Renal cortical epithelial cell (primary cell): ENCODE results near the gene DGKQ. TPM values are rescaled to one million over a fixed set of nuclear protein-coding genes. Genes with fewer than 3 reads are reported as not detected.

Experiments
- DNase-seq: peaks from one replicate; pipeline ENCODE4 v3.0.0-alpha.2; 2011; ENCODE audit warnings: low read depth
- total RNA-seq: library from RNA; depleted of rRNA; stranded (reverse); fragments of >200 nt; gene quantifications from 2 replicates; pipeline ENCODE4 v1.2.3, GENCODE V29; 2014

DGKQ gene, protein sequence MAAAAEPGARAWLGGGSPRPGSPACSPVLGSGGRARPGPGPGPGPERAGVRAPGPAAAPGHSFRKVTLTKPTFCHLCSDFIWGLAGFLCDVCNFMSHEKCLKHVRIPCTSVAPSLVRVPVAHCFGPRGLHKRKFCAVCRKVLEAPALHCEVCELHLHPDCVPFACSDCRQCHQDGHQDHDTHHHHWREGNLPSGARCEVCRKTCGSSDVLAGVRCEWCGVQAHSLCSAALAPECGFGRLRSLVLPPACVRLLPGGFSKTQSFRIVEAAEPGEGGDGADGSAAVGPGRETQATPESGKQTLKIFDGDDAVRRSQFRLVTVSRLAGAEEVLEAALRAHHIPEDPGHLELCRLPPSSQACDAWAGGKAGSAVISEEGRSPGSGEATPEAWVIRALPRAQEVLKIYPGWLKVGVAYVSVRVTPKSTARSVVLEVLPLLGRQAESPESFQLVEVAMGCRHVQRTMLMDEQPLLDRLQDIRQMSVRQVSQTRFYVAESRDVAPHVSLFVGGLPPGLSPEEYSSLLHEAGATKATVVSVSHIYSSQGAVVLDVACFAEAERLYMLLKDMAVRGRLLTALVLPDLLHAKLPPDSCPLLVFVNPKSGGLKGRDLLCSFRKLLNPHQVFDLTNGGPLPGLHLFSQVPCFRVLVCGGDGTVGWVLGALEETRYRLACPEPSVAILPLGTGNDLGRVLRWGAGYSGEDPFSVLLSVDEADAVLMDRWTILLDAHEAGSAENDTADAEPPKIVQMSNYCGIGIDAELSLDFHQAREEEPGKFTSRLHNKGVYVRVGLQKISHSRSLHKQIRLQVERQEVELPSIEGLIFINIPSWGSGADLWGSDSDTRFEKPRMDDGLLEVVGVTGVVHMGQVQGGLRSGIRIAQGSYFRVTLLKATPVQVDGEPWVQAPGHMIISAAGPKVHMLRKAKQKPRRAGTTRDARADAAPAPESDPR
- 21.8 and 23.8 TPM in 2 replicates for total RNA-seq

DNA sequence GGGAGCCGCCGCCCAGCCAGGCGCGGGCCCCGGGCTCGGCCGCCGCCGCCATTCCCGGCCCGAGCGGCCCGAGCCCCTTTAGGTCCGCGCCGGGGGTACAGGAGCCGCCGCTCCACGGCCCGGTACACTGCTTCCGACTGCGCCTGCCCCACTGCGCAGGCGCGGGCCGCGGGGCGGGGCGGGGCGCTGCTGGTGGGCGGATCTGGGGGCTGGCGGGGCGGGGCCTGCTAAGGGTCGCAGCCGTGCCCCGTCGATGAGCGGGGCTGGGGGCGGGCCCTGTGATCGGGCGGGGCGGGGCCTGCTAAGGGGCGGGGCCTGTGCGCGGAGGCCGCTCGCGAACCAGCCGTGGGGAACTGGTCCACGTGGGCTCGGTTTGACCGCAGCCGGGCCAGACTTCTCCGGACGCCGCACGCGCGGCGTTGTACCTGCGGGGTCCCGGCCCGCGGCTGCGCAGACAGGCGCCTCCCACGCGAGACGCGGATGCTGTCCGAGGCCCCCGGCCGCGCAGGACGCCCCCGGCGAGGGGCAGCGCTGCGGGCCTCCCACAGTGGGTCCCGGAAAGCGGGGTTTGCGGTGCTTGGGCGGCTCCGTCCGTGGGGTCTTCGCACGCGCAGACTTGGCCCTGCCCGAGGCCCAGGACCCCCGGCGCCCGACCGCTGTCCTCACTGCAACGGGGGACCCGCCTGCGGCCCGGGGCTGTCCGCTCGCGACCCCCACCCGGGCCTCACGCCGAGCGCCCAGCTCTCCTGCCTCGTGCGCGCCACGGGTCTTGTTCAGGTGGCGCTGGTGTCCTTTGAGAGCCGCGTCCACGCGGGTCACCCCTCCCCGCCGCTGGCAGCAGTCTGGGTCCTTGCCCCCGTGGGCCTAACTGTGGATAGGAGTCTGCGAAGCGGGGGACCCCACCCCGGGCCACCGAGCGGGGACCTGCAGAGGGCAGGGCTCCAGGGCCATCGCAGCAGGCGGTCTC is at the start of gene DGKQ:
TSS of gene DGKQ (minus strand) at position 139 of the 967 bp plus-strand sequence. CDS start at position 52, 87 bp downstream.
- no peak for DNase-seq

DNA sequence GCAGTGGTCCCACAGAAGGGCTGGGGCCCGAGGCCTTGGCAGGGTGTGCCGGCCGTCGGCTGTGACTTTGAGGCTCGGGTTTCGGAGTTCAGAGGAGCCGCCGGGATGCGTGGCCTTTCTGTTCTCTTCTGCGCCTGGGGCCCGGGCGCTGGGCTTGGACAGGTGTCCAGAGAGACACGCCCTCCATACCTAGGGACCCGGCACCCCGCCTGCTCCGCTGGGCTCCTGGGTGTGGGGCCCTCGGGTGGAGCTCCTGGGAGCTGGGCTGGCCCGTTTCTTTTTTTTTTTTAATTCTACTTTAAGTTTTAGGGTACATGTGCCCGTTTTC is 49.3 kb upstream of the DGKQ start:
- no peak for DNase-seq

DNA sequence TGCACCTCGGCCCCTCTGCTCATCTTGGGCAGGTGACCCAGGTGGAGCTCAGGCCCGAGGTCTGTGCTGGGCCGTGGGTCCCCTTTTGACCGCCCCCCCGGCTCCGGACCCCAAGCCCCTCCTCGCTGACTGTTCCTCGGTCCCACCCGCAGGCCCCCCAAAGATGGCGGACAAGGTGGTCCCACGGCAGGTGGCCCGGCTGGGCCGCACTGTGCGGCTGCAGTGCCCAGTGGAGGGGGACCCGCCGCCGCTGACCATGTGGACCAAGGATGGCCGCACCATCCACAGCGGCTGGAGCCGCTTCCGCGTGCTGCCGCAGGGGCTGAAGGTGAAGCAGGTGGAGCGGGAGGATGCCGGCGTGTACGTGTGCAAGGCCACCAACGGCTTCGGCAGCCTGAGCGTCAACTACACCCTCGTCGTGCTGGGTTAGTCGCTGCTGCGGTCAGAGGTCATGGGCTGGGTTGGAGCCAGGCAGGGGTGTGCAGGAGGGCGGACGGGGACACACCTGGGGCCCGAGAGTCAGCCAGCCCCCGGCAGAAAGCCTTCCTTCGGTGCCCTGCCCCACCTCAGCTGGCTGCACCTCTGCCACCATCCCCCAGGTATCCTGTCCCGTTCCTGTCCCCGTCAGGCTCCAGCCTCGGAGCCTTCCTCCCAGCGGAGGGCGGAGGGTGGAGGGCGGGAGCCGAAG is 48.8 kb upstream of the DGKQ start:
- no peak for DNase-seq

DNA sequence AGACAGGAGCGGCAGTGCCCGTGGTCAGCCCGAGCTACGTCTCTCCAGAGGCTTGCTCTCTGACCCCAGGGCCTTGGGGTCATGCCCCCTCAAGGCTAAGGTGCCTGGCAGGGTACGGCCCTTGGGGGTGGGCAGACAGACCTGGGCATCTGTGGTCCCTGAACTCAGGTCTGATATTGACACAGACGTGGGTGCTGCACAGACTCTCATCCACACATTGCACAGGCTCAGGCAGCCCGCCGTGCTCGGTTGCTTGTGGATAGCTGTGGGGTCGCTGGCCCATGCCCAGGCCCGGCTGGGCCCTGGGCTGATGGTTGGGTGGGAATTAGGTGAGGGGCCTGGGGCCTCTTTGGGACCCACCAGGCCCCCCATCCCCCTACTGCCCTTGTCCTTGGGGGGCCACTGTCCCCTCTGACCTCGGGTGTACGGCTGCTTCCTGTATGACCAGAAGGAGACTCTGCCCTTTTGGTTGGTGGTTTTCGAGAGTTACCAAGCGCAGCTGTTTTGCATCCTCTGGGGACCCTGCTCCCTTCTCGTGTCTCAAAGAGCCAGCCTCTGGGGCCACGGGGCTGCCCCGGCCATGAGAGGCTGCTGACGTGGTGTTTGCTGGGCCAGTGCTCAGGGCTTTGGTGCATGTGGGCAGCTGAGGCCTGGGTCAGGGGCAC is 48.1 kb upstream of the DGKQ start:
- no peak for DNase-seq

DNA sequence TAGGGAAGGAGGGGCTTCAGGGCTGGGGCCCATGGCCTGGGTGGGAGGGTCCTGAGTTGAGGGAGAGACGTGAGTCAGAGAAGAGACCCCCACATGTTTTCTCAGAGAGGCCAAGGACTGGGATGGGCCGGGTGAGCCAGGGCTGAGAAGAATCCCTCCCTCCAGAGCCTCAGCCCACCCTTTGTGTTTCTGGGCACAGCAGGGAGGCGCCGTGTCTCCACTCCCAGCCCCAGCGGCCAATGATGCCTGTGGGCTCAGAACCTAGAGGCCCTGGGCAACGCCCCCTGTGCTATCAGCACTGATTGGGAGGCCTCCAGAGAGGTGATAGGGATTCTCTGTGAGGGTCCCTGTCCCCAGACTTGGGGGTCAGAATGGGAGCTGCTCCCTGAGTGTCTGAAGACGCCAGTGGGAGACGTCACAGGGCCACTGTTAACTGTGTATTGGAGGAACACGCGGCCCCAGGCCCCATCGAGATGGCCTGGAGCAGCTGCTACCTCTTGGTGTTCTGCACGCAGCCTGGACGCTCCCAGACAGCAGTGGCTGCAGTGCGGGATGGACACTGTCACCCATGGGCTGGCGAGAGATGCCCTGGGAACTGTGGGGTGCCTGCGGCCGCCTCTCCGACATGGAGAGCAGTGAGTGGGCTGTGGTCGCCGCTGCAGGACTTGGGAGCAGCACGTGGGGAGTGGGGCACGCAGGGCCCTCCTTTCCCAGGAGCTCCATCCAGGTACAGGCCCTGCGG is 46.5 kb upstream of the DGKQ start:
- DNase-seq, result no peak

DNA sequence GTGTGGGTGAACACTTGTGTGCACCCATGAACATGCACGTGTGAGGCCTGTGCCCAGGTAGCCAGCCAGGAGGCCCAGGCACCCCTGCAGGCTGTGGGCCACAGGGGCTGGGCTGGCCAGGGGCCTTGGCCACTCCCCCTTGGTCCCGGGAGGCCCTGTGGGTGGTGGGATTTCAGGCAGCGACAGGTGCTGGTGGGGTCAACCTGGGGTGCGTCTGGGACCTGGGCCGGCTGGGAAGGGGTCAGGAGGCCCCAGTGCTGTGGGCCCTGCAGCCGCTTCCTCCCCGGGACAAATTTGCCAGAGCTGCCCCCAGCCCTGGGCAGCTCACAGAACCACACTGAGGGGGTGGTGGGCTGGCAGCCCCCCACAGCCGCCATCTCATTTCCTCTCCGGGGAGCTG is 46.0 kb upstream of the DGKQ start:
- no peak for DNase-seq

DNA sequence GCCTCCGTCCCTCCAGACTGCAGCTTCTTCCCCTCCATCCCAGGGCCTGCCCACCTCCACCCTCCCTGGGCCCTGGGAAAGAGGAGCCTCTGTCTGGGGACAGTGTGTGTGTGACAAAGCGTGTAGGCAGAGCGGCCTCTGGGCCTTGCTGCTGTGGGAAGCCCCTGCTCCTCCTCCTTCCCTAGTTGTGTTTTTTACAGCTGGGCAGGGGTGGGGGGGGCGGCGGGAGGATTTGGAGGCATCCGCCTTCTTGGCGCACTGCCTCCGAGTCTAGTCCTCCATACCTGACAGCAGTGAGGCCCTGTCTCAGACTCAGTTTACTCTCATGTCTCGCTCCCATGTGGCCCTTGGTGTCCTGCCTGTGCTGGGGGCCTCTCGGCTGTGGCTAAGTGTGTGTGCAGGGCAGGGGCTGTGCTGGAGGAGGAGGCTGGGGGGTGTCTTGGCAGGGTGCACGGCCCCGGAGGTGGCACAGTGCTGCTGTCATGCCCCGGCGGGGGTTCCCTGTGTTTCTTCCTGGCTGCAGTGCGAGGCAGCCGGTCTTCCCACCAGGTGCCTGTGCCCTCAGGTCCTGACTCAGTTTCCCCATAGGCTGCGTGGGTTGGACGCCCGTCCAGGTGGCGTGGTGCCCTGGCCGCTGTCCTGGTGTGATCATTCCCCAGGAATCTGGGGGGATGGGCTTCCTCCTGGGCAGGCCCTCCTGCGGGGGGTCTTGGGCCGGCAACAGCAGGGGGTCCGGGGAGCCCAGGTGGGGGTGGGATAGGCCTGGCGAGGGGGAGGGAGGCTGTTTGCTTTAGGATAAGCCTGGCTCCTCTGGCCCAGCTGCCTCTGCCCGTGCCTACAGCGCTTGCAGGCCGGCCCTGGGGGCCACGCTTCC is 45.0 kb upstream of the DGKQ start:
- no peak for DNase-seq

DNA sequence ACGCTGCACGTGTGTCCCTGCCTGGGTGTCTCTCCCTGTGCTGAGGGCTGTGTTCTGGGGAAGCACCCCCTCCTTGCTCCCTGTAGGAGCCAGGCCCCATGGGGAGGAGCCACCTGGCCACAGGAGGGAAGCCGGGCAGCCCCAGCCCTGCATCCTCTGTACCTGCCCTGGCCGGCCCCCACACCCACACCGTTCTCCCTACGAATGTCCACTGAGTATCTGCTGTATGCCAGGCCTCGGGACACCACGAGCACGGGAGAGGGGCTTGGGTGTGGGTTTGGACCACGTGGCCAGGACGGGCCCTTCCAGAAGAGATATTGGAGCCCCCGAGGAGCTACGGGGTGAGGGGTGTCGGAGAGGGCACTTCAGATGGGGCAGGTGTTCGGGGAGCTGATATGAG is 44.3 kb upstream of the DGKQ start:
- DNase-seq, result no peak

DNA sequence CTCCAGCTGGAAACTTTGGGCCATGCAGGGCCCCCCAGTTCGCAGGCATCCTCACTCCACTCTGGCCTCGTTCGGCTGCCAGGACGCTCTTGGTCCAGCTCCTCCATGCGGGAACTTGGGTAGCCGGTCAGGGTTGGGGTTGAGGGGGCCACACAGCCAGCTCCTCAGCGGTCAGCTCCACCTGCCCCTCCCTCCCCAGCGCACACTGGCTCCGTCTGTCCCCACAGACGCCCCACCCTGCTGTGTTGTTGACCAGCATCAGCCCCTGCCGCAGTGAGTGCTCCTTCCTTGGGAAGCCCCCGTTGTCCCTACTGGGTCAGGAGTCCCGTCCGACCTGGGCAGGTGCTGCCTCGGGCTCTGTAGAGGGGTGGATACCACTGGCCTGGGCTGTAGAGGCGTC is 43.8 kb upstream of the DGKQ start:
- no peak for DNase-seq

DNA sequence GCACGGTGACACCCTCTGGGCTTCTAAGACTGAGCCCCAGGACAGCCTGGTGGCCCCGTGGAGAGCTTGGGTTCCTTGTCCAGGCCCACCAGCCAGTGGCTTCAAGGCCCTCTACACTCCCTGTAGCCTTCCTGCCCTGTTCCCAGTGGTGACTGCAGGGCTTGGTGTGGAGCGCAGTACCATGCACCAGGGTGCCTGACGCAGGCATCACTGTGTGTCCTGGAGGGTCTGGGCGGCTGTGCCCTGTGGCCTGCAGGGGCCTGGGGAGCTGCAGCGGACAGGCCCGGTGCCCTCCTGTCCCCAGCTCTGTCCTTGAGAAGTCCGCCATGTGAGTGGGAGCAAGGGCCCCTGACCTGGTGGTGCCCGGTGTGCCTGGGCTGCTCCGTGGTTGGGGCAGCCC is 42.4 kb upstream of the DGKQ start:
- no peak for DNase-seq

DNA sequence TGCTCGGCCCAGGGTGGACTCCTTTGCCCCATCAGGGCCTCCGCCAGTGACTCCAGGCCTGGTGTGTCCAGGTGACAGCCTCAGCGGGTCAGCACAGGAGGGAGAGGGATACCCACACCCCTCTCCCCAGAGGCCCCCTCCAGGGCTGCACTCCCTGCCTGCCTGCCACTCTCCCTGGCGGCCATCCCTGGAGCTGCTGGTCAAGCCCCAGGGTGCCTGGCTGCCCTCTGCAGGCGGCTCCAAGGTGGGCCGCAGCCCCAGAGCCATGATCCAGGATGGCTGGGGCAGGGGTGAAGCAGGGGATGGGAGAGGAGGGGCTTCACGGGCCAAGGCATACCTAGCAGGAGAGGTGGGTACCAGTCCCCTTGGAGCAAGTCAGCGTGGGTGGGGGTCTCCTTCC is 41.8 kb upstream of the DGKQ start:
- DNase-seq, result no peak

DNA sequence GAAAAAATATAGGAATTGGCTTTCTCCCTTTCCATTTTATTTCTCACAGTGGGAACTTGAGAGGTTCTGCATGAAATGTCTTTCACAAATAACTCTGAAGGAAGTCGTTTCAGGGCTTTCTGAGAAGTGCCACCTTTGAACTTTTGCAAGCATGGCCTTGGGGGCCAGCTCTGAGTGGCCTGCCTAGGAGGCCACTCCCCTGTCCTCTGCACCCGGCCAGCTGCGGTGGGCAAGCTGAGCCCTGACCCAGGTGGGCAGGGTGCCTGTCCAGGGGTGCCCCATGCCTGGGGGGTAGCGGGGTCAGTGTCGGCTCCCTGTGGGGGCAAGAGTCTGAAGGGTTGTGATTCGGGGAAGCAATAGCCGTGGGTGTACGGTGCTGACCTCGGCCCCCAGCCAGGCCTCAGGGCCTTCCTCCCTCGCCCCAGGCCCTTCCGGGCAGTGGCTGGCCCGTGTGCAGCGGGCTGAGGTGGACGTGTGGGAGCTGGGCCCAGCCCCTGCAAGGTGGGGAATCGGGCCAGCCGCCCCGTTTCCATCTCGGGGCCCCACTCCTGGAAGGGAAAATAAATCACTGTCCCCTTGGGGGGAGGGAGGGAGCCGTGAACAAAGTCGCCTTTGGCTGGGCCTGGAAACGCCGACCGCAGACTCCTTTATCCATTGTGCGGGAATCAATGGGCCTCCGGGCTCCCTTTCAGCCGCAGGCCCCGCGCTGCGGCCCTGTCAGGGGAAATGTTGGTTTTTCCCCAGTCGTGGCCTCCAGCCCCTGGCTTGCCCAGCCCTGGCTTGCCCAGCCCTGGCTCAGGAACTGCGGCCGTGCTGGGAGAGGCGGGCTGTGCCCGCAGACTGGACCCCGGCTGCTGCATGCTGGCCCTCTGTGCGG is 41.2 kb upstream of the DGKQ start:
- DNase-seq, result no peak

DNA sequence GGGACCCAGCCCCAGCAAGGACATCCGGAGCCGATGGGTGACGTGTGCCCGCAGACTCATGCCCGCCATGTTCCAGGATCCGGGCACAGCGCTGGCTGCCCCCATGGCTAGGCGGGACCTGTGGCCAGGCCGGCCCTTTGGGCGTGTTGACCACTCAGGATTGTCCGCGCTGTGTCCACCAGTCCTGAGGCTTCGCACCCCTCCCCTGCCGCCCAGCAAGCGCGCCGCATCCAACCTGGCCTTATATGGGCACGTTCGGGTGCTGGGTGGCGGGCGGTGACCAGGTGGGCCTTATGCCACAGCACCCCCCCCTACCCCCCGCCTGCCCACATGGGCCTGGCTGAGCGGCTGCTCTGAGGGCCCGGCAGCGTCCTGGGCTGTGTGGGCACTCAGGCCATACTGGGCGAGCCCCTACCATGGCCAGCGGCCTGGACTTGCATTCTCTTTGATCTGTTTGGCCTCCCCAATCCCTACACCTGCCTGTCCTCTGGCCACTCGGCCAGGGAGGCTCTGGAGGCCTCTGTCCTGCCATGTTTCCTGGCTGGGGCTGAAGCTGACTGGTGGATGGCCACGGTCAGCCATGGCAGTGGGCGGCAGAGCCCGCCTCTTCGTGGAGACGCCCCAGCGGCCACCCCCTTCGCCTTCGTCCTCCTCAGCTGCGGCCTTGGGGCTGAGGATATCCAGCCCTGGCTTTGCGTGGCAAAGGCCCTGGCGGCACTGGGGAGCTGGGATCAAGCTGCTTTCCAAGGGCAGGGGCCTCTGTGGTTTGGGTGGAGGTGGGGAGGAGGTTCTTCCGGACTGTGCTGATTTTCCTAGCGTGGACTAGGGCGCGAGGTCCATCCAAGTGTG is 40.1 kb upstream of the DGKQ start:
- DNase-seq, result no peak

DNA sequence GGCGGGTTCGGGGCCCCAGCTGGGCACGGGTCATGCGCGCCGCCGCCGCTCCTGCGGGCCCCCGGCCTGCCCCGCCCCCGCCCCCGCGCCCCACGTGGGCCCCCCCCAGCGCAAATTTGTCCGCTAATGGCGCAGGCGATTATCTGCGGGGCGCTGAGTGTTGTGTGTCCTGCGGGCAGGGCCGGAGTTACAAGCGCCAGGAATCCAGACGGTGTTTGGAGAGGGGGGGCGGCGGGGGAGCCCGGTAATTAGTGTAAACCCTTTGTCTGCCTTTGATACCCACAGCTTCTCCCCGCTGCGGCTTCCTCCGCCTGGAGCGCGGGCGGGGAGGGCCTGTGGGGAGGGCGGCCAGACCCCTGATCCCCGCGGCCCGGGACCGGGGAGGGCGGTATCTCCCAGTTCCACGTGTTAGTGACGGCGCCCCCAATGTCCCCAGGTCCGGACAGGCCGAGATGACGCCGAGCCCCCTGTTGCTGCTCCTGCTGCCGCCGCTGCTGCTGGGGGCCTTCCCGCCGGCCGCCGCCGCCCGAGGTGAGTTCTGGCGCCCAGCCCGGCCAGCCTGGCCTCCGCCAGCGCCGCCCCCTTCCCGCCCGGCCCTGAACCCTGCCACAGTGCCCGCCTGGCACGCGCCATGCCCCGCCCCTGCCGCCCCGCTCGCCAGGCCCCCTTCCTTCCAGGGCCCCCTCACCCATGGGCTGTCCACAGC is 38.8 kb upstream of the DGKQ start:
- peak; percentile 11 for DNase-seq

DNA sequence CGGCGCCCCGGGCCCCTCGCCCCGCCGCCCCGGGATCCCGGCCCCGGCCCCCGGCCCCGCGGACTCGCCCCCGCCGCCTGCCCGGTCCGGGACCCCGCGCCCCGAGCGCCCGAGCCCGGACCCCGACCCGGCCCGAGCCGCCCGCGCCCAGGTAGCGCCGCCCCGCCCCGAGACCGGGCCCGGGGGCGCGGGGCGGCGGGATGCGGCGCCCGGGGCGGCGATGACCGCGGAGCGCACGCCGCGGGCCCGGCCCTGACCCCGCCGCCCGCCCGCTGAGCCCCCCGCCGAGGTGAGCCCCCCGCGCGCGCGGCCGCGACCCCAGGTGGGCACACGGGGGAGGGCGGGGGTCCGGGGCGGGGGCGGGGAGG is 38.3 kb upstream of the DGKQ start:
- DNase-seq, result no peak

DNA sequence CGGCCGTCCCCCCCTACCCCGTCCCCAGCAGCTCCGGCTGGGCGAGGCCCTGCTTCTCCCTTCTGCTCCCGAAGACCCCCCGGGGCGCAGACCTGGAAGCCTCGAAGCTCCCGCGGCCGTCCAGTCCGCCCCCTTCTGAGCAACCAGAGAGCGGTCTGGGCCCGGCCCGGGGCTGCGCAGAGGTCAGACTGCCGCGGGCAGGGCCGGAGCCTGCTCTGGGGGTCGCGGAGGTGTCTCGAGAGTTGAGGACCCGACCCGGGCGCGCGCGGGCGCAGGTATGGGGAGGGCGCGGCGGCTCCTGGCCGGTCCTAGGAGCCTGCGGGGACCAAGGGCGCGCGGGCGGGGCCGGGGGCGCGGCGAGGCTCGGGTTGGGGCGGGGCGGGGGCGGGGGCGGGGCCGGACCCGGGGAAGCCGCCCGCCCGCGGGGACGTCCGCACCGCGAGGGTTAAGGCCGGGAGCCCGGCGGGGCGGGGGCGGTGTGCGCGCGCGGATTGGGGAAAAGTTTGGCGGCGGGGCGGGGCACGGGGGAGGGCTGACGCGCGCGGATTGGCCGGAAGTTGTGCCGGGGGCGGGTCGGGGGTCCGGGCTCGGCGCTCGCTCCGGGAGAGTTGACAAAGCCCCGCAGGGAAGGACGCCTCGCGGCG is 37.8 kb upstream of the DGKQ start, which contains the start of gene FGFRL1:
TSS of gene FGFRL1 (plus strand) at position 605 of the 644 bp plus-strand sequence. CDS start 860 bp downstream, outside the sequence.
- DNase-seq, result peak; percentile 41
